Measurements from ENCODE around the gene CNBD2.
"Not testable (repeated sequence)": the region's sequence is repeated elsewhere in the genome, so short reads cannot be mapped to it uniquely, and the experiment has no call there.

Gene CNBD2

GRCh38 chr20:35967979-35968640, at the start of gene CNBD2:
Gene CNBD2, plus strand, starts transcription at chr20:35968590. Its CDS starts 173 bp downstream, at chr20:35968763.
- in situ Hi-C loops (cut with HindIII; ENCODE audit: low sequenced_read_pairs): no loop called here

DNA sequence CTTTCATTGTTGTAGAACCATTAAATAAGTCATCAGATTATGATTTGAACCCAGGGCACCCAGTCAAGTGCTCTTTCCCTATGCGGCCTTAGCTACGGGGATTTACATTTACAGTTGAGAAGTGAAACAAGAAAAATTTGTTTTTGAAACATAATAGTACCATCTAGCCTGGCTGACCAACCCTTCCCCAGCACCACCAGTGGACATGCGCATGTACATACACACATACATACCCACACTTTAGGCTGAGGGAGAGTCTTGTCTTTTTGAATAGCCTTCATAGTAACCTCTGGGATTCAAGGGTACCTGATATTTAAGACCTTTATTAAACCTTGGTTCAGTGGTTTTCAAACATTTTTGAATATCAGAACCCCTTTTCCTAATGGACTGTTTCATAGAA, 47.9 kb upstream of the CNBD2 start:
- in situ Hi-C loops (cut with HindIII; ENCODE audit: low sequenced_read_pairs): no loop called here

GRCh38 chr20:35929301-35929700, 39.1 kb upstream of the CNBD2 start:
- in situ Hi-C loops (cut with HindIII; ENCODE audit: low sequenced_read_pairs): no loop called here

GRCh38 chr20:35934050-35934449, 34.3 kb upstream of the CNBD2 start:
- in situ Hi-C loops (cut with HindIII; ENCODE audit: low sequenced_read_pairs): no loop called here

GRCh38 chr20:35939264-35939663, 29.1 kb upstream of the CNBD2 start:
- in situ Hi-C loops (cut with HindIII; ENCODE audit: low sequenced_read_pairs): no loop called here

DNA sequence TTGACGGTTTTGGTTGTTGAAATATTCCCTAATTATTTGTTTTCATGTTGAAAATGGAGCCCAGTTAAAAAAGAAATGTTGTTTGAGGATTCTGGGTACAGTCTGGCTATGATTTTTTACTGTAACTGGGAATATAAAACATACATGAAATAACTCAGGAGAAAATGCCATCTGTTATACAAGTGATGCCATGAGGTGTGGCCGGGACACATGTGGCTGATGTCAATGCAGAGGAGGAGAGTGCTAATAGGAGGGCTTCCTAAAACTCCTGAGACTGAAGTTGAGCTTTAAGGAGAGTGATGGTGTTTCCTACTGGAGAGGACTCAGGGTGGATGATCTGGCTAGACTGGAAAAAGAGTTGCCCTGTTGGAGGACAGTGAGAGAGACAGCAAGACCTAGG, 26.8 kb upstream of the CNBD2 start:
- in situ Hi-C loops (cut with HindIII; ENCODE audit: low sequenced_read_pairs): no loop called here

DNA sequence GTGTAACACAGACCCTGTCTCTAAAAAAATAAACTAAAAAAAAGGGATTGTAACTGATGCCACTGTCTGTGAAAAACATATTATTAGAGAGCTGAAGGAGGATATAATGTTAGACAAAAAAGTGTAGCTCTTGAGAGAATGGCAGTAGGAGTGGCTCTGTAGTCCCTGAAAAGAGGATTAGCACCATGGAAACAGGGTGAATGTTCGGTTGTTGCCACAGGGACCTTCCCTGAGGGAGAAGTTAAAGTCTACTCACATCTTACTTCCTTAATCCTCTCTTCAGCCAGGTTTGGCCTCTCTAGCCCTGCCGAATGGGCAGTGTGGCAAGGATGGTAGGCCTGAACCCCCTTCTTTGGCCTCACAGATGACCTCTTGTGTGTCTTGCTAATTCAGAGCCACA, 26.1 kb upstream of the CNBD2 start:
- in situ Hi-C loops (cut with HindIII; ENCODE audit: low sequenced_read_pairs): no loop called here

- in situ Hi-C loops (cut with HindIII; ENCODE audit: low sequenced_read_pairs): no loop called here
Observed at GRCh38 chr20:35947489-35947888, 20.9 kb upstream of the CNBD2 start.

DNA sequence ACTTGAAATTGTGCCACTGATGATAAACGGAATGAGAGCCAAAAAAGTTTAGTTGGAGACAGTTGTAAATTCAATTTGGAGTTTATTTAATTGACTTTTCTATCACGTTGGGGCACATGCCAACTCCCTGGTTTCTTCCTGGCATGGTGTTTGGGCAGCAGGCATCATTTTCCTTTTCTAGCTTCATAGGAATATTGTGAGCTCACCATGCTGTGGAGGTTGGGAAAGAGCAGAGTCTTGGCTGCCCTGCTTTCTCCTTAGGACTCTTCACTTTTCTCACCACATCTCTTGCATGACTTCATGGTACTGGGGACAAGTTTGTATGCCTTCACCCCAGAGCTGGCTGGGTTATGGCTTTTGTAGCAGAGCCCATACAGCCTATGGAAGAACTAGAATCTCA, 20.5 kb upstream of the CNBD2 start:
- in situ Hi-C loops (cut with HindIII; ENCODE audit: low sequenced_read_pairs): no loop called here

GRCh38 chr20:35950093-35950492, 18.3 kb upstream of the CNBD2 start:
- in situ Hi-C loops (cut with HindIII; ENCODE audit: low sequenced_read_pairs): no loop called here

DNA sequence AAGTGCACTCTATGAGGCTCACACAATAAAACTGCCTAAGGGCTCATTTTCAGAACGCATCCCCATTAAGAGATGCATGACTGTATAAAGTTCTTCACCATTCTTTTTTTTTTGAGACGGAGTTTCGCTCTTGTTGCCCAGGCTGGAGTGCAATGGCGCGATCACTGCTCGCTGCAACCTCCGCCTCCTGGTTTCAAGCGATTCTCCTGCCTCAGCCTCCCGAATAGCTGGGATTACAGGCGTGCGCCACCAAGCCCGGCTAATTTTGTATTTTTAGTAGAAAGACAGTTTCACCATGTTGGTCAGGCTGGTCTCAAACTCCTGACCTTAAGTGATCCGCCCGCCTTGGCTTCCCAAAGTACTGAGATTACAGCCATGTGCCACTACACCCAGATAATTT, 16.3 kb upstream of the CNBD2 start:
- in situ Hi-C loops (cut with HindIII; ENCODE audit: low sequenced_read_pairs): not testable (repeated sequence)

- in situ Hi-C loops (cut with HindIII; ENCODE audit: low sequenced_read_pairs): no loop called here
Observed at GRCh38 chr20:35952480-35953386, 15.7 kb upstream of the CNBD2 start.

DNA sequence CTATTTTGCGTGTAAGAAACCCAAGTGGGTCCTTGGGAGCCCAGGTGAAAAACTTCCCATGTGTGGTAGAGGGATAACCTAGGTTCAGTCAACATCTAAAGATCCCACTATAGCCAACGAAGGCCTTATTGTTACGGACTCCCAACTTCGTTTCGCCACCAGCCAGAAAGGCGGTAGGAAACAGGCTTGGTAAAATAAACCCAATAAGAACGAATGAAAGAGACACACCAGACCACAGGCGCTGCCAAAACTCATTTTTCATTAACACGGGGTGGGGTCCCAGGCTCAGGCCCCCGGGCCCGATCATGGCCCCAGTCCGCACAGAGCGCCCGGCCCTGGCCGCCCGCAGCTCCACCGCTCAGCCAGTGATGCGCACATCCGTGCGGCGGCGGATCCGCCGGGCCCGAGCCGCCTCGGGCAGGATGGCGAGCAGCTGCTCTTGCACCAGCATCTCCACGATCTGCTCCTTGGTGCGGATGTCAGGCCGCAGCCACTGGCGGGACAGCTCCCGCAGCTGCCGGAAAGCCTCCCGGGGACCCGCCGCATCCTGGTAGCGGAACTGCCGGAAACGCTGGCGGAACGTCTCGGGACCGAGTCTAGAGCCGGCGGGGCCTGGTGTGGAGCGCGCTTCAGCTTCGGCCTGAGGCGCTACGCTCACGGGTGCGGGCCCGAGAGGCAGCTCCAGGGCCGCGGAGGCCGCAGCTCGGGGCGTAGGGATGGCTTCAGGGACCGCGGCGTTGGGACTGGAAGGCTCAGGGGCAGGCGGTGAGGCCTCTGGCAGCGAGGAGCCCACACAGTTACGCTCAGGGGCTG, 14.8 kb upstream of the CNBD2 start:
- in situ Hi-C loops (cut with HindIII; ENCODE audit: low sequenced_read_pairs): no loop called here

- in situ Hi-C loops (cut with HindIII; ENCODE audit: low sequenced_read_pairs): no loop called here
Observed at GRCh38 chr20:35954200-35954906, 14.0 kb upstream of the CNBD2 start, which contains the start of gene SCAND1. Gene SCAND1, minus strand, starts transcription at chr20:35954502. Its CDS starts 218 bp downstream, at chr20:35954284.

DNA sequence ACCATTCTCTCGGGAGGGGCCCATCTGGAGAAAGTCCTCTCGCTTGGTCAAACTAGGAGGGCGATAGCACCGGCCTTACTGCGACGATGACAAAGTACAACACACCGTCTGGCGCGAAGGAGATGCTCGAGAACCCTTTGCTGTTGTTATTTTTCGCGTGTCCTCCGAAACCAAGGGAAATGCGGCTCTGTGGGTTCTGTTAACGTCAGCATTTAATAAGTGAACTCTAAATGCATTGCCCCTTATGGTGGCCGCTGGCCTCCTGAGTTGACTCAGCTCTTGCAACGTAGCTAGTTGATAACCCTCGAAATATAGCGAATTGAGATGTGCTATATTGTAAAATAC, 13.5 kb upstream of the CNBD2 start:
- in situ Hi-C loops (cut with HindIII; ENCODE audit: low sequenced_read_pairs): no loop called here

DNA sequence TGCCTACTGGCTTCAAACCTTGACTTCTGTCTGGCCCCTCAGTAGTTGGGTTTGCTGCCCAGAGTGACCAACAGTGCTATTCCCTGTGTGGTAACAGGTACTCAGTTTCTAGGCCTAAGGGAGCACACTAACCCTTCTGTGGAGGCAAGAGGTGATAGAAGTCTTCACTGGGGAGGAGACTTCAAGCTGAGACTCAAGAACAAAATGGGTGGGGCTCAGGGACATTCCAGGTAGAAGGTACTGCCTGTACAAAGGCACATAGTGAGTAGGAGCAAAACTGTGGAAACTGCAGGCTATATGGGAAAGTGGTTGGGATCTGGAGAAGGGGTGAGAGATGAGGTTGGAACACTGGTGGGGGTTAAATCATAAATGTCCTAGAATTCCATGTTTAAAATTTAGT, 11.8 kb upstream of the CNBD2 start:
- in situ Hi-C loops (cut with HindIII; ENCODE audit: low sequenced_read_pairs): no loop called here

- in situ Hi-C loops (cut with HindIII; ENCODE audit: low sequenced_read_pairs): not testable (repeated sequence)
Observed at GRCh38 chr20:35959291-35959690, 9.1 kb upstream of the CNBD2 start.

- in situ Hi-C loops (cut with HindIII; ENCODE audit: low sequenced_read_pairs): no loop called here
Observed at GRCh38 chr20:35963878-35964277, 4.5 kb upstream of the CNBD2 start.

GRCh38 chr20:35968930-35969329, 540 bp downstream of the CNBD2 start:
- in situ Hi-C loops (cut with HindIII; ENCODE audit: low sequenced_read_pairs): no loop called here

DNA sequence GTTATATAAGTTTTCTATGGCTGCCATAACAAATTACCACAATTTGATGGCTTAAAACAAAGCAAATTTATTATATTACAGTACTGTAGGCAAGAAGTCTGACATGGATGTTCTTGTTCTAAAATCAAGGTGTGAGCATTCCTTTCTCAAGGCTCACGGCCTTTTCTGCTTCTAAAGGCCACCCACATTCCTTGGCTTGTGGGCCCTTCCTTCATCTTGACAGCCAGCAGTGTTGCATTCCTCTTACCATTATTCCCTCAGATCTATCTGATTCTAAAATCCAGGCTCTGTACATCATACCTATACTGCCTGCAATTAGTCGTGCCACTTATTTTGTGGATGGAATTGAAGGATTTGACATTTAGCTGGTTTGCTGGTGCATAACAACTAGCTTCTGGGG, 3.6 kb downstream of the CNBD2 start:
- in situ Hi-C loops (cut with HindIII; ENCODE audit: low sequenced_read_pairs): no loop called here

- in situ Hi-C loops (cut with HindIII; ENCODE audit: low sequenced_read_pairs): no loop called here
Observed at GRCh38 chr20:35972462-35972861, 4.1 kb downstream of the CNBD2 start.

All from endothelial cell of hepatic sinusoid (primary cell).